Activated CD8-positive, alpha-beta T cell treated with anti-CD3 and anti-CD28 coated beads for 36 hours (primary cell): ENCODE data around the gene OTX2. TPM values are rescaled to one million over a fixed set of nuclear protein-coding genes. Genes with fewer than 3 reads are reported as not detected.

Source experiments
- ATAC-seq: fragments of 200-7000 bp; cut with Tn5 transposase; one replicate; pipeline ENCODE4 v1.10.0; 2021; ENCODE audit warnings: mild to moderate bottlenecking, moderate library complexity
- CTCF ChIA-PET: fragments of 350-600 bp; sonication (Branson Sonifier 250); formaldehyde crosslinking; loops from one replicate; lab custom pipeline; 2021; ENCODE audit warnings: antibody characterized with exemption; lab: Charles Lee
- POLR2A ChIA-PET: fragments of 350-600 bp; sonication (Branson Sonifier 250); formaldehyde crosslinking; loops from one replicate; lab custom pipeline; 2021; ENCODE audit warnings: antibody characterized with exemption; lab: Charles Lee
- DNase-seq: peaks from one replicate; pipeline ENCODE4 v3.0.0-alpha.2; 2020
- H3K27ac Mint-ChIP-seq: one replicate; pipeline ENCODE4 v1.8.0; 2021; ENCODE audit warnings: mild to moderate bottlenecking, mixed read lengths
- H3K27me3 Mint-ChIP-seq: one replicate; pipeline ENCODE4 v1.8.0; 2021; ENCODE audit warnings: mixed read lengths
- H3K36me3 Mint-ChIP-seq: one replicate; pipeline ENCODE4 v1.8.0; 2021; ENCODE audit warnings: low read depth, mixed read lengths
- H3K4me1 Mint-ChIP-seq: one replicate; pipeline ENCODE4 v1.8.0; 2021; ENCODE audit warnings: low read depth, mixed read lengths
- H3K4me3 Mint-ChIP-seq: one replicate; pipeline ENCODE4 v1.8.0; 2021; ENCODE audit warnings: mild to moderate bottlenecking, moderate library complexity, mixed read lengths
- H3K9me3 Mint-ChIP-seq: one replicate; pipeline ENCODE4 v1.8.0; 2021; ENCODE audit warnings: mixed read lengths
- CTCF ChIP-seq: fragments of 200-600 bp; IDR thresholded peaks from one replicate; pipeline ENCODE4 v1.8.0; 2022; ENCODE audit warnings: antibody characterized with exemption, mild to moderate bottlenecking
- intact Hi-C: fragments of 100-400 bp; cut with micrococcal nuclease; formaldehyde crosslinking; loops from one replicate; pipeline ENCODE4 v1.10.0; 2022
- total RNA-seq, 2 experiments: library from RNA; stranded (reverse); gene quantifications; one replicate each; pipeline ENCODE4 v1.2.3, GENCODE V29; 2021

Gene OTX2
- total RNA-seq, 2 experiments from 2014 or later, result not detected

DNA sequence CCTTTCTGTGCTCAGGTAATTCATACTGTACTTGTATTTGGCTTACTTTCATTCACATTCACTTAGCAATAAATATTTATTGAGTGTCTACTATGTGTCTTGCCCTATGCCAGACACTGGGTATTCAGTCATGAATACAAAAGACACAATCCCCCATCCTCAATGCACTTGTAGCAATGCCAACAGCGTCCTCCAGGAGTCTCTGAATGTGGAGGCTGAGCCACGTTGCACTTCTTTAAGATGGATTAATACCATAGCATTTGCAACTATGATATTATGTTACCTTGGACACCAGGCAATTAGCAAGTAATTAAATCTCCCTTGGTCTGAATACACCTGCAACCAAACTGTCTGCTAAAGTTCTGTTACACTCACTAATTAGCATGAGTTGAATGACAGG, 58.8 kb downstream of the OTX2 start:
- ATAC-seq, result no peak
- ChIA-PET CTCF (no interaction called here), POLR2A (no interaction called here)
- Mint-ChIP-seq H3K9me3 (no peaks in the 10 kb centered on the region), H3K36me3 (no peaks in the 10 kb centered on the region), H3K27ac (no peak overlapping the region), H3K27me3 (peaks cover 4% of the 10 kb centered on the region), H3K4me1 (no peaks in the 10 kb centered on the region), H3K4me3 (no peak overlapping the region)
- intact Hi-C loops, result no loop called here
- TF ChIP-seq CTCF, result no peak
- no peak for DNase-seq

Other genes with a start within 250 kb of the OTX2 start
- gene TMEM260, start 230.7 kb downstream of the OTX2 start, total RNA-seq, result 10 to 100 TPM; 10.6 to 11.1 TPM